ENCODE data around the gene SLC33A1.
A peak's percentile ranks its signal among the peaks of the same experiment; 100 is the strongest.
"Not testable (repeated sequence)": the region's sequence is repeated elsewhere in the genome, so short reads cannot be mapped to it uniquely, and the experiment has no call there.

The SLC33A1 gene

DNA sequence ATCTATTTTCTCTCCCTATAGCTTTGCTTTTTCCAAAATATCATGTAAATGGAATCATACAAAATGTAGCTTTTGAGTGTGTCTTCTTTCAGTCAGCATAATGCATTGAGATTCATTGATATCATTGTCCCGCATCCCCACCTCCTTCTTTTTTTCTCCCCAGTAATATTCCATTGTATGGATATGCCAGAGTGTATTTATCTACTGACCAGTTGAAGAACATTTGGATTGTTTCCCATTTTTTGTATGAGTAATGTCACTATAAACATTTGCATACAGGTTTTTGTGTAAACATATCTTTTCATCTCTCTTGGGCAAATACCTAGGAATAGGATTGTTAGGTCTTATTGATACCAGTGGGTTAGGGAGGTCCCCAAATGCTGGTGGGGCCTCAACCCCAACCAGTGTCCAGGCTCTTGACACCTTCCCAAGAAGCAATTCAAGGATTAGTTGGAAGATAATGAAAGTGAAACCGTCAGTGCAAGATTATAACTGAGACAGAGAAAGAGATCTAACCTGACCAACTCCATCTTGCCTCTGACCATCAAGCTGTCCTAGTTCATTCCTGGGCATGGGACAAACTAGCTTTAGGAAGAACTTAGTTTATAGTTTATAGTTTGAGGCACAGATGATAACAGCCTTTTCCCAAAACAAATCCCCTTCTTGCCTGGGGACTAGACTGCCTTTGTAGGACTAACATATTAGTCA is 7.4 kb upstream of the SLC33A1 start:
- no peak for DNase-seq

GRCh38 chr3:155860424-155860823 is 6.2 kb upstream of the SLC33A1 start:
- DNase-seq: not testable (repeated sequence)

GRCh38 chr3:155859859-155860258 is 5.6 kb upstream of the SLC33A1 start:
- DNase-seq: no peak

GRCh38 chr3:155853214-155854140 is 750 bp downstream of the SLC33A1 start:
- no peak for DNase-seq

- DNase-seq: no peak
These were observed 1.9 kb downstream of the SLC33A1 start for GRCh38 chr3:155852341-155852740.

GRCh38 chr3:155849404-155849803 is 4.8 kb downstream of the SLC33A1 start:
- not testable (repeated sequence) for DNase-seq

- no peak for DNase-seq
These were observed 6.2 kb downstream of the SLC33A1 start for GRCh38 chr3:155847993-155848392.

GRCh38 chr3:155846119-155846518 is 8.1 kb downstream of the SLC33A1 start:
- DNase-seq: no peak

DNA sequence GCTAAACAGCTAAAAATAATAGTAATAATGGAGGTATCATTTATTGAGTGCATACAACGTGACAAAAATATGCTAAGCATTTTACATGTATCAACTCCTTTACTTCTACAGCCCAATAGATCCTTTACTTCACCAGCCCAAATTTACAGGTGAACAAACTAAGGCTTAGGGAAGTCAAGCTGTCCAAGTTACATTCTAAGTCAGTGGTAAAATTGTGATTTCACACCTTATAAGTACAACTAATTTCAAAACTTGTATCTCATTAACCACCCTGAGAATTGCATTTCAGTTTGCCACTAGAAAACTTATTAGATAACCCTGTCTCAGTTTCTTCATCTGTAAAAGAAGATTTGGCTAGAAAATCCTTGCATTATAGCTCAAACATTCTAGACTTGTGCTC is 10.7 kb downstream of the SLC33A1 start:
- DNase-seq: no peak

DNA sequence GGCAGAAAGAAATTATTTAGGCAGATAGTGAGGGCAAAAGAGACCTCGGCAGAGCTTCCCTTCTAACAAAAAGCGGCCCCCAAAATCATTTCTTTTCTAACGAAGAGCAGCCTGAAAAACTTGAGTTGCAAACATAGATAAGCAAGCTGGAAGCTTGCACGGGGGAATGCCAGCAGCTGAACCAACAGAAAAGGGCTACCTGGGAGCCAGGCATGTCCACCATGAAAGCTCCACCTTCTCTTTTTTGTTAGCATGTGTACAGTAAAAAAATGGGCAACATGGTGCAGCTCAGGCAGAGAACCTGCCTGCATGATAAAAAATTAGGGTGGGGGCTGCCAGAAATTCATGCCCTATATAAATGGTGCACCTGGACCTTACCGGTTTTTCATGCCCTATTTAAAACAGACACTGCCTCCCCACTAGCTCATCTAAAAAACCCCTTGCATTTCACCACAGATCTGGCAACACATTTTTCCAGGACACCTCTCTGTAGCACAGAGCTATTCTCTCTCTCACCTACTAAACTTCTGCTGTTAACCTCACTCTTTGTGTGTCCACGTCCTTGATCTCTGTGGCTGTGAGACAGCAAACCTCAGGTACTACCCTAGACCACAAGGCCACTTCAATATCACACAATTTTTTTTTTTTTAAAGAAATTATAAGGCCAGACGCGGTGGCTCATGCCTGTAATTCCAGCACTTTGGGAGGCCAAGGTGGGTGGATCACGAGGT is 18.7 kb downstream of the SLC33A1 start:
- DNase-seq: no peak

DNA sequence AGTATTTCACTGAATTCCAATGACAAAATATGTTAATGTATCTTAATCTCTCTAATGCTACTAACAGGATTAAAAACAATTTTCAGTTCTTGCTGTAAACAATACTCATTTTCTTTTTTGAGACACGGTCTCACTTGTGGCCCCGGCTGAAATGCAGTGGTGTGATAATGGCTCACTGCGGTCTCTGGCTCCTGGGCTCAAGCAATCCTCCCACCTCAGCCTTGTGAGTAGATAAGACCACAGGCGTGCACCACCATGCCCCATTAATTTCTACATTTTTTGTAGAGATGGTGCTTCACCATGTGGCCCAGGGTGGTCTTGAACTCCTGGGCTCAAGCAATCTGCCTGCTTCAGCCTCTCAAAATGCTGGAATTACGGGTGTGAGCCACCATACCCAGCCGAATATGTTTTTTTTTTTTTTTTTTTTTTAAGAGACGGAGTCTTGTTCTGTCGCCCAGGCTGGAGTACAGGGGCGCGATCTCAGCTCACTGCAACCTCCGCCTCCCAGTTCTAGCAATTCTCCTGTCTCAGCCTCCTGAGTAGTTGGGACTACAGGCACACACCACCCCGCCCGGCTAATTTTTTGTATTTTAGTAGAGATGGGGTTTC is 25.6 kb downstream of the SLC33A1 start:
- DNase-seq: not testable (repeated sequence)

DNA sequence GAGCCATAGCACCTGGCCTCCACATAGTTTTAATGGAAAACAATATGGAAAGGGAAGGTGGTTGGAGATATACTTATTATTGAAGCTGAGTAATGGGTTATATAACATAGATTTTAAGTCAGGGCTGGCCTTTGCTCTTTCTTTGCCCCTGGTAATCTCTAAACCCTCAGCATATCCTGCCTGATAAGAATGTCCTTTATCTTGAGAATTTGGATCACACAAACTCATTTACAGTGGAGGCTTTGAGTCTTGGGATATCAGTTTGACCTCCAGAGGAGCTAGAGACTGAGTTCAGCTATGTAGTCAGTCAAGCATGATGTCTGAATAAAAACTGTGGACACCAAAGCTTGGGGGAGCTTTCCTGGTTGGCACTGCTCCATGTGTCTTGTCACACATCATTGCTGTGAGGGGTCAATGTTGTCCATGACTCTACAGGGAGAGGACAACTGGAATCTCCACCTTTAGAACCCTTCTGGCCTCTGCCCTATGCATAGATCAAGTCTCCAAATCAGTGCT is 39.1 kb downstream of the SLC33A1 start:
- DNase-seq: no peak

DNA sequence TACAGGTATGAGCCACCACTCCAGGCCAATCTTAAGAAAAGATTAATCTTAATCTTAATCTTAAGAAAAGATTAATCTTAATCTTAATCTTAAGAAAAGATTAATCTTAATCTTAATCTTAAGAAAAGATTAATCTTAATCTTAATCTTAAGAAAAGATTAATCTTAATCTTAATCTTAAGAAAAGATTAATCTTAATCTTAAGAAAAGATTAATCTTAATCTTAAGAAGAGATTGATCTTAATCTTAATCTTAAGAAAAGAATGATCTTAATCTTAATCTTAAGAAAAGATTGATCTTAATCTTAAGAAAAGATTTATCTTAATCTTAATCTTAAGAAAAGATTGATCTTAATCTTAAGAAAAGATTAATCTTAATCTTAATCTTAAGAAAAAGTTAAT is 41.0 kb downstream of the SLC33A1 start:
- DNase-seq: not testable (repeated sequence)

GRCh38 chr3:155809181-155809580 is 45.0 kb downstream of the SLC33A1 start:
- DNase-seq: no peak

DNA sequence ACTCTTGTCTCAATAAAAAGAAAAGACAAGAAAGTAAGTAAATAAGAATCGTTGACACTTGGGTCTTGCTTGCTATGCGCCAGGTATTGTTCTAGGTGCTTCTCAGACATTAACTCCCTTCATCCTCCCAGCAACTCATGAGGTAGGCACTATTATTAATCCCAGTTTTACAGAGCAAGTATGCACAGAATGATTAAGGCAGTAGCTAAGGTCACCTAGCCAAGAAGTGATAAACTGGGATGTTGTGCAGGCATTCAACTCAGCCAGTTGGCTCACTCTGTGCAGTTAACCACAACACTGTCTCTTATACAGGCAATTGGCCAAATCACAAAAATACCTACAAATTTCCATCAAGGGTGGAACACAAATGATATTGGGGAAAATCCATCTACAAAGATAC is 46.4 kb downstream of the SLC33A1 start:
- DNase-seq: no peak

GRCh38 chr3:155805802-155806618 is 48.2 kb downstream of the SLC33A1 start, which contains the start of gene C3orf33:
TSS of gene C3orf33 (minus strand) at chr3:155806278. CDS start at chr3:155806252, 26 bp downstream.
- DNase-seq: peak; percentile 47

- DNase-seq: no peak
These were observed 48.9 kb downstream of the SLC33A1 start for GRCh38 chr3:155805204-155805801.

DNA sequence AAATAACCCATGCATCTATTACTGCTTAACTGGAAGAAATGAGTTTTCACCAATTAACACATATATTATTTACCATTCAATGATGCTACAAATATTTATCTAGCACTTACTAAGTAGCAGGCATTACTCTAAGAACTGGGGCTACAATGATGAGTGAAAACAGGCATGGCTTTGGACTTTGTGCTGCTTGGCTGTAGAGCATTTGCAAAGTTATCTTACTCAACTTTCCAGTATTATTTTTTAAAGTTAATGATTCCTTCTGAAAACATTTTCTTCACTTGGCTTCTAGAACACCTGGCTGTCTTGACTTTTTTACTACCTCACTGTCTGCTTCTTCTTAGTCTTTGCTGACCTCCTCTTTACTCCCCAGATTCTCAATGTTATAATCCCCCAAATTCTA is 49.9 kb downstream of the SLC33A1 start:
- no peak for DNase-seq

DNA sequence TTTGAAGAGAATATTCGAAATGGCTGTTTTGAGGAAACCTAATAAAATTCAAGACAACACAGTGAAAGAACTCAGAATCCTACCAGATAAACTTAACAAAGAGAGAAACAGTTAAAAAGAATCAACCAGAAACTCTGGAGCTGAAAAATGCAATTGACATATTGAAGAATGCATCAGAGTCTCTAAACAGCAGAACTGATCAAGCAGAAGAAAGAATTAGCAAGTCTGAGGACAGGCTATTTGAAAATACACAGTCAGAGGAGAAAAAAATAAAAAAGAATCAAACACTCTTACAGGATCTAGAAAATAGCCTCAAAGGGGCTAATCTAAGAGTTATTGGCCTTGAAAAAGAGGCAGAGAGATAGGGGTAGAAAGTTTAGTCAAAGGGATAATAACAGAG is 61.7 kb downstream of the SLC33A1 start:
- no peak for DNase-seq

GRCh38 chr3:155791190-155791589 is 63.0 kb downstream of the SLC33A1 start:
- no peak for DNase-seq

DNA sequence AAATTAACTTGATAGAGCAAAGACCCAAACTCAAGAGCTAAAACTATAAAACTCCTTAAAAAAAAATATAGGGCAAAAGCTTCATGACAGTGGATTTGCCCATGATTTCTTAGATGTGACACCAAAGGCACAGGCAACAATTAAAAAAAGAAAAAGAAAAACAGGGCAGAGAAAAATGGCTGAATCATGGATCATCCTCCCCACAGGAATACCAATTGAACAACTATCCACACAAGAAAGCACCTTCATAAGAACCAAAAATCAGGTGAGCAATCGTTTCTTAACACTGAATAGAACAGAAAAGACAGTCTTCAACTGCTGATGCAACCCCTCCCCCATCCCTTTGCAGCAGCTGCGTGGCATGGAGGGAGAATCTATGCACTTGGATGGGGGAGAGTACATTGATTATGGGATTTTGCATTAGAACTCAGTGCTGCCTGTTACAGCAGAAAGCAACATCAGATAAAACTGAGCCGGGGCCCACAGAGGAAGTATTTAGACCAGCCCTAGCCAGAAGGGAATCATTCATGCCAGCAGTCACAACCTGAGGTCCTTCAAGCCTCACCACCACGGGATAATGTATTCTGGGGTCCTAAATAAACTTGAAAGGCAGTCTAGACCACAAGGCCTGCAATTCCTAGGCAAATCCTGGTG is 63.8 kb downstream of the SLC33A1 start:
- DNase-seq: no peak

Measured in NCI-H2081 treated with DMSO at 0.1 percent for 48 hours (cell line).